Panc1 (cell line): ENCODE results near the gene GSTO2. TPM values are rescaled to one million over a fixed set of nuclear protein-coding genes. Genes with fewer than 3 reads are reported as not detected.

Experiments used
- ATAC-seq: fragments of 200-7000 bp; cut with Tn5 transposase; 2 replicates; pipeline ENCODE4 v1.9.1; 2020; ENCODE audit warnings: mild to moderate bottlenecking, moderate library complexity
- BruUV-seq: library from RNA; stranded (reverse); fragments of 400-500 nt; replicated peaks from 2 replicates; lab custom pipeline; 2021; lab: Mats Ljungman, UMichigan
- CTCF ChIA-PET: fragments of 300-600 bp; sonication (Branson Sonifier 250); formaldehyde crosslinking; loops from one replicate; lab custom pipeline; 2022; ENCODE audit warnings: antibody characterized with exemption; lab: Charles Lee
- POLR2A ChIA-PET: fragments of 300-600 bp; sonication (Branson Sonifier 250); formaldehyde crosslinking; loops from one replicate; lab custom pipeline; 2022; ENCODE audit warnings: antibody characterized with exemption; lab: Charles Lee
- DNase-seq: peaks from one replicate; pipeline ENCODE4 v3.0.0-alpha.2; 2010; ENCODE audit warnings: low read depth, low spot score
- H3K27ac ChIP-seq: 2 replicates; pipeline ENCODE4 v1.5.1; 2011; ENCODE audit warnings: mild to moderate bottlenecking, low read length, inconsistent platforms
- H3K27me3 ChIP-seq: fragments of 200-500 bp; sonication (Bioruptor generic); 2 replicates; pipeline ENCODE4 v1.6.0; 2014; ENCODE audit warnings: low read length, inconsistent platforms; ENCODE audit not compliant: control insufficient read depth, insufficient read depth
- H3K36me3 ChIP-seq: fragments of 200-500 bp; sonication (Bioruptor generic); 2 replicates; pipeline ENCODE4 v1.5.1; 2014; ENCODE audit warnings: inconsistent platforms, mild to moderate bottlenecking, low read length, moderate library complexity; ENCODE audit not compliant: control insufficient read depth, insufficient read depth
- H3K4me1 ChIP-seq: 2 replicates; pipeline ENCODE4 v1.5.1; 2011; ENCODE audit warnings: inconsistent platforms, mild to moderate bottlenecking, low read length, moderate library complexity; ENCODE audit not compliant: control insufficient read depth, insufficient read depth
- H3K4me3 ChIP-seq, 2 experiments: 2 replicates each; pipeline ENCODE4 v1.5.1; 2011 to 2012; ENCODE audit warnings: low read depth in 2 of 2, low read length in 2 of 2, mild to moderate bottlenecking in 2 of 2, inconsistent platforms in 1 of 2, moderate library complexity in 1 of 2
- H3K9me3 ChIP-seq: fragments of 200-500 bp; sonication (Bioruptor generic); 2 replicates; pipeline ENCODE4 v1.5.1; 2014; ENCODE audit warnings: low read depth, mild to moderate bottlenecking, inconsistent platforms, low read length, moderate library complexity; ENCODE audit not compliant: control insufficient read depth, insufficient read depth
- POLR2AphosphoS5 ChIP-seq: IDR thresholded peaks from 2 replicates; pipeline ENCODE4 v1.6.1; 2012; ENCODE audit warnings: mild to moderate bottlenecking, low read depth, low read length, moderate library complexity
- SIN3A ChIP-seq: IDR thresholded peaks from 2 replicates; pipeline ENCODE4 v1.6.1; 2012; ENCODE audit warnings: low read depth, mild to moderate bottlenecking, low read length, moderate library complexity, borderline replicate concordance; ENCODE audit not compliant: insufficient read depth
- TCF7L2 ChIP-seq: IDR thresholded peaks from 2 replicates; pipeline ENCODE4 v1.6.1; 2011; ENCODE audit warnings: mild to moderate bottlenecking, low read depth, low read length, inconsistent platforms
- in situ Hi-C: cut with HindIII; loops from 2 replicates; pipeline ENCODE4 v1.10.0; 2016; ENCODE audit warnings: low sequenced_read_pairs, low pct_unique_long_range_greater_than_20kb
- intact Hi-C: fragments of 100-400 bp; cut with micrococcal nuclease; formaldehyde crosslinking; loops from one replicate; pipeline ENCODE4 v1.10.0; 2022; ENCODE audit not compliant: unreplicated experiment
- total RNA-seq: library from RNA; stranded (reverse); gene quantifications from one replicate; pipeline ENCODE4 v1.2.1, GENCODE V29; 2021; ENCODE audit not compliant: unreplicated experiment
- TF ChIP-seq, protein P1 (sequence below): fragments of 450-650 bp; IDR thresholded peaks from 2 replicates; pipeline ENCODE4 v1.5.1; 2017; ENCODE audit warnings: mild to moderate bottlenecking
- TF ChIP-seq, protein P2 (sequence below), 2 experiments: IDR thresholded peaks; 2 replicates each; pipeline ENCODE4 v1.6.1; 2011 to 2012; ENCODE audit warnings: low read depth in 2 of 2, control low read depth in 1 of 2, low read length in 1 of 2, mild to moderate bottlenecking in 1 of 2, moderate library complexity in 1 of 2; ENCODE audit not compliant: insufficient read depth in 1 of 2

Gene GSTO2
- total RNA-seq, 1 experiment from 2014 or later, result 28.5 TPM

DNA sequence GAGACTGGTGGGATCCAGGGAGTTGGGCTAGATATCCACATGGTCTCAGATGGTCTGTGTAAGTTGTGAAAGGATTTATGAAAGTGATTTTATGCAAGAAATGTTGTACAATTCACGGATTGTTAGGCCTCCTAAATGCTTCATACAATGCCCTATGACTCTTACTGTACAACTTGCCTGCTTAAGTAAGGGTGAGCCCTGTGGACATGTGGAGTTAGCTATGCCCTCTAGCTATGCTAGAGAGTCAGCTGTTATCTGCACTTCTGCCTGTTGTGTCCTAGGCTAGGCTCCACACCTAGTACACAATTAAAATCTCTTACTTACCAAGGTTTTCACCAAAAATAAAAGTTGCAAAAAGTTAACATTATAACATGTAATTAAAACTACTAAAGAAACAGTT lies 35.2 kb upstream of the GSTO2 start:
- Histone ChIP-seq H3K4me3 (no peak overlapping the region), H3K36me3 (no peaks in the 10 kb centered on the region; the same call in 1 of the 2 replicates), H3K27ac (no peak overlapping the region), H3K4me1 (peaks cover 6% of the 10 kb centered on the region), H3K9me3 (peaks cover 5% of the 10 kb centered on the region; the same call in 1 of the 2 replicates), H3K27me3 (peaks cover 3% of the 10 kb centered on the region; the same call in 1 of the 2 replicates)
- no peak for ATAC-seq
- no TSS peak for BruUV-seq
- intact Hi-C loops, result no loop called here
- in situ Hi-C loops, result no loop called here
- no peak for TF ChIP-seq POLR2AphosphoS5
- no peak for DNase-seq
- ChIA-PET POLR2A (interaction anchor here (0.6 kb wide), 1 partner anchor 230 kb away, joined by 4 read pairs; no protein-coding TSS in a partner anchor), CTCF (no interaction called here)

DNA sequence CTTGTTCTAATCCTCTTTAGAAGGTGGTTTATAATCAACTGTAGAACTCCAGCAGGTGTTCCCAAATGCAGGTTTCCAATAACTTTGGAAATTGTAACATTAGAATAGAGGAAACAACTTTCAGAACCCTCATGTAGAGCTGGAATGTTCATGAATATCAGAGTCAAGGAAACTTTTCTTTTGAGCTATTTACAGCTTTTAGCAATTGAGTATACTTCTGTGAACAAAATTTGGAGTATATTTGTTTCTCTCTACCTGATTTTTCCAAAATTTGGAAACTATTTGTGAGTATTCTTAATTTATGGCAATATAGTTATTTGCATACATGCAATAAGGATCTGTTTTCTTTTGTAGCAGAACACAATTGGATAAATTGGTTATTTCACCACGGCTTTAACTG lies 34.0 kb upstream of the GSTO2 start:
- Histone ChIP-seq H3K27ac (no peak overlapping the region), H3K36me3 (no peaks in the 10 kb centered on the region; the same call in 1 of the 2 replicates), H3K4me1 (peaks cover 6% of the 10 kb centered on the region), H3K27me3 (peaks cover 8% of the 10 kb centered on the region; the same call in 1 of the 2 replicates), H3K9me3 (peaks cover 5% of the 10 kb centered on the region; the same call in 1 of the 2 replicates), H3K4me3 (no peak overlapping the region)
- BruUV-seq, result no TSS peak
- in situ Hi-C loops (no loop called here), intact Hi-C loops (no loop called here)
- ATAC-seq, result no peak
- no peak for DNase-seq
- no peak for TF ChIP-seq TCF7L2
- CTCF ChIA-PET, result no interaction called here
- POLR2A ChIA-PET, result no interaction called here

DNA sequence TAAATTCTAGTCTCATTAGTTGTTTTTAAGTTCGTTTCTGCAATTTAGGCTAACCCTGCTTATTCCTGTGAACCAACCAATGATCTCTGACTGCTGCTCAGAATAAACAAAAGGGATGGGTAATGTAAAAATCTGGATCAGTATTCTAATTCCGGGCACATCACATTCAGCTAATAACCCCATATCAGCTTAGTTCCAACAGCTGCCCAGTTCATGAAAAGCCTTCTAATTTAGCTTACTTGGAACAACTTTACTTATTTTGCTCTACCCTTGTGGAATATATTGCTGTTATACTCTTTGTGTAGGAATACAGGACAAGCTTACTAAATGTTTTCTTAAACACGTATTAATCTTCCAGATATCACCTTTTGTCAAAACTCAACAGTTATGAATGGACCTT lies 33.2 kb upstream of the GSTO2 start:
- DNase-seq (no peak), ATAC-seq (no peak)
- Histone ChIP-seq H3K27ac (no peak overlapping the region), H3K4me3 (no peak overlapping the region), H3K9me3 (peaks cover 5% of the 10 kb centered on the region; the same call in 1 of the 2 replicates), H3K4me1 (peaks cover 6% of the 10 kb centered on the region), H3K36me3 (no peaks in the 10 kb centered on the region; the same call in 1 of the 2 replicates), H3K27me3 (peaks cover 9% of the 10 kb centered on the region; the same call in 1 of the 2 replicates)
- TF ChIP-seq, protein P1, sequence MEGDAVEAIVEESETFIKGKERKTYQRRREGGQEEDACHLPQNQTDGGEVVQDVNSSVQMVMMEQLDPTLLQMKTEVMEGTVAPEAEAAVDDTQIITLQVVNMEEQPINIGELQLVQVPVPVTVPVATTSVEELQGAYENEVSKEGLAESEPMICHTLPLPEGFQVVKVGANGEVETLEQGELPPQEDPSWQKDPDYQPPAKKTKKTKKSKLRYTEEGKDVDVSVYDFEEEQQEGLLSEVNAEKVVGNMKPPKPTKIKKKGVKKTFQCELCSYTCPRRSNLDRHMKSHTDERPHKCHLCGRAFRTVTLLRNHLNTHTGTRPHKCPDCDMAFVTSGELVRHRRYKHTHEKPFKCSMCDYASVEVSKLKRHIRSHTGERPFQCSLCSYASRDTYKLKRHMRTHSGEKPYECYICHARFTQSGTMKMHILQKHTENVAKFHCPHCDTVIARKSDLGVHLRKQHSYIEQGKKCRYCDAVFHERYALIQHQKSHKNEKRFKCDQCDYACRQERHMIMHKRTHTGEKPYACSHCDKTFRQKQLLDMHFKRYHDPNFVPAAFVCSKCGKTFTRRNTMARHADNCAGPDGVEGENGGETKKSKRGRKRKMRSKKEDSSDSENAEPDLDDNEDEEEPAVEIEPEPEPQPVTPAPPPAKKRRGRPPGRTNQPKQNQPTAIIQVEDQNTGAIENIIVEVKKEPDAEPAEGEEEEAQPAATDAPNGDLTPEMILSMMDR, result no peak
- TF ChIP-seq SIN3A (no peak), POLR2AphosphoS5 (no peak), TCF7L2 (no peak)
- TF ChIP-seq, protein P2, sequence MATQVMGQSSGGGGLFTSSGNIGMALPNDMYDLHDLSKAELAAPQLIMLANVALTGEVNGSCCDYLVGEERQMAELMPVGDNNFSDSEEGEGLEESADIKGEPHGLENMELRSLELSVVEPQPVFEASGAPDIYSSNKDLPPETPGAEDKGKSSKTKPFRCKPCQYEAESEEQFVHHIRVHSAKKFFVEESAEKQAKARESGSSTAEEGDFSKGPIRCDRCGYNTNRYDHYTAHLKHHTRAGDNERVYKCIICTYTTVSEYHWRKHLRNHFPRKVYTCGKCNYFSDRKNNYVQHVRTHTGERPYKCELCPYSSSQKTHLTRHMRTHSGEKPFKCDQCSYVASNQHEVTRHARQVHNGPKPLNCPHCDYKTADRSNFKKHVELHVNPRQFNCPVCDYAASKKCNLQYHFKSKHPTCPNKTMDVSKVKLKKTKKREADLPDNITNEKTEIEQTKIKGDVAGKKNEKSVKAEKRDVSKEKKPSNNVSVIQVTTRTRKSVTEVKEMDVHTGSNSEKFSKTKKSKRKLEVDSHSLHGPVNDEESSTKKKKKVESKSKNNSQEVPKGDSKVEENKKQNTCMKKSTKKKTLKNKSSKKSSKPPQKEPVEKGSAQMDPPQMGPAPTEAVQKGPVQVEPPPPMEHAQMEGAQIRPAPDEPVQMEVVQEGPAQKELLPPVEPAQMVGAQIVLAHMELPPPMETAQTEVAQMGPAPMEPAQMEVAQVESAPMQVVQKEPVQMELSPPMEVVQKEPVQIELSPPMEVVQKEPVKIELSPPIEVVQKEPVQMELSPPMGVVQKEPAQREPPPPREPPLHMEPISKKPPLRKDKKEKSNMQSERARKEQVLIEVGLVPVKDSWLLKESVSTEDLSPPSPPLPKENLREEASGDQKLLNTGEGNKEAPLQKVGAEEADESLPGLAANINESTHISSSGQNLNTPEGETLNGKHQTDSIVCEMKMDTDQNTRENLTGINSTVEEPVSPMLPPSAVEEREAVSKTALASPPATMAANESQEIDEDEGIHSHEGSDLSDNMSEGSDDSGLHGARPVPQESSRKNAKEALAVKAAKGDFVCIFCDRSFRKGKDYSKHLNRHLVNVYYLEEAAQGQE (IDR thresholded peaks at IDR 0.05; ENCODE audit: insufficient read depth in 1 of 2, low read depth in 2 of 2, low read length in 1 of 2), result no peak
- ChIA-PET CTCF (no interaction called here), POLR2A (no interaction called here)
- no TSS peak for BruUV-seq
- intact Hi-C loops, result no loop called here
- in situ Hi-C loops, result no loop called here
